Esophagus squamous epithelium (tissue), 5 donors: ENCODE results near the gene SLC9B2. TPM values are rescaled to one million over a fixed set of nuclear protein-coding genes. Genes with fewer than 3 reads are reported as not detected.
A peak's percentile ranks its signal among the peaks of the same experiment; 100 is the strongest.

Source experiments
- DNase-seq: peaks from one replicate; lab custom pipeline; 2025; lab: John Stamatoyannopoulos, UW
- H3K27ac ChIP-seq, 4 donors: fragments of 200-600 bp; sonication (generic); one replicate each; pipeline ENCODE4 v1.5.1; 2016 to 2019; ENCODE audit warnings: mild to moderate bottlenecking in 1 of 4
- H3K27me3 ChIP-seq, 4 donors: fragments of 200-600 bp; sonication (generic); 1 replicate in 3 of 4; 2 replicates in 1 of 4; pipeline versions ENCODE4 v1.5.1 to v1.6.0; 2017 to 2021; ENCODE audit warnings: antibody characterized with exemption in 1 of 4
- H3K36me3 ChIP-seq, 3 donors: fragments of 200-600 bp; sonication (generic); one replicate each; pipeline ENCODE4 v1.5.1; 2016 to 2019
- H3K4me1 ChIP-seq, 3 donors: fragments of 200-600 bp; sonication (generic); one replicate each; pipeline ENCODE4 v1.5.1; 2017 to 2019
- H3K4me3 ChIP-seq, 4 donors: fragments of 200-600 bp; sonication (generic); 1 replicate in 3 of 4; 2 replicates in 1 of 4; pipeline ENCODE4 v1.5.1; 2016 to 2019; ENCODE audit warnings: mild to moderate bottlenecking in 2 of 4, moderate library complexity in 1 of 4
- H3K9me3 ChIP-seq, 3 donors: fragments of 200-600 bp; sonication (generic); one replicate each; pipeline ENCODE4 v1.5.1; 2016 to 2019
- POLR2A ChIP-seq, 4 donors: fragments of 450-650 bp; IDR thresholded peaks; one replicate each; pipeline ENCODE4 v1.6.1; 2017; ENCODE audit warnings: antibody characterized with exemption in 4 of 4, mild to moderate bottlenecking in 4 of 4, moderate library complexity in 3 of 4
- WGBS, 2 donors: methylation state at CpG; one replicate each; pipeline ENCODE4 v1.1.5; 2018; 5-methylcytosine and 5-hydroxymethylcytosine counted together
- intact Hi-C: fragments of 100-400 bp; cut with DNase I; formaldehyde crosslinking; loops from one replicate; pipeline ENCODE4 v1.15.0; 2022
- total RNA-seq, 4 donors: library from RNA; depleted of rRNA; stranded (reverse); fragments of >200 nt; gene quantifications; one replicate each; pipeline ENCODE4 v1.1.0, GENCODE V29; 2016
- TF ChIP-seq, protein P1 (sequence below), 6 experiments: fragments of 450-650 bp in 4 of 6; fragments of 200-600 bp in 2 of 6; sonication (generic) in 2 of 6; IDR thresholded peaks; one replicate each; pipeline ENCODE4 v1.5.1; 2016 to 2019; ENCODE audit warnings: antibody characterized with exemption in 6 of 6, mild to moderate bottlenecking in 4 of 6, moderate library complexity in 4 of 6
- donor health status: DM: yes; HTN: yes; CAD: no.

SLC9B2 gene
- total RNA-seq, 4 donors from 2014 or later = 5.0 to 12.6 (median 8.9) TPM

- DNase-seq = no peak
- H3K4me1 ChIP-seq = peaks cover 0 to 17% (median 10%) of the 10 kb centered on the region in 3 donors
- WGBS, 2 donors = 73 to 100% methylated on average over 2 to 4 of the region's 4 CpGs
- H3K4me3 ChIP-seq = no peak overlapping the region
- intact Hi-C loops = loop anchor here (5.0 kb wide), 1 partner anchor 664 kb away; the partner anchor contains the start of gene SLC39A8
- H3K27ac ChIP-seq = peak overlapping the region in 3 of 4 donors; percentile 51 to 77 (median 53)
- no peak for TF ChIP-seq POLR2A (IDR thresholded peaks at IDR 0.05)
- TF ChIP-seq, protein P1, sequence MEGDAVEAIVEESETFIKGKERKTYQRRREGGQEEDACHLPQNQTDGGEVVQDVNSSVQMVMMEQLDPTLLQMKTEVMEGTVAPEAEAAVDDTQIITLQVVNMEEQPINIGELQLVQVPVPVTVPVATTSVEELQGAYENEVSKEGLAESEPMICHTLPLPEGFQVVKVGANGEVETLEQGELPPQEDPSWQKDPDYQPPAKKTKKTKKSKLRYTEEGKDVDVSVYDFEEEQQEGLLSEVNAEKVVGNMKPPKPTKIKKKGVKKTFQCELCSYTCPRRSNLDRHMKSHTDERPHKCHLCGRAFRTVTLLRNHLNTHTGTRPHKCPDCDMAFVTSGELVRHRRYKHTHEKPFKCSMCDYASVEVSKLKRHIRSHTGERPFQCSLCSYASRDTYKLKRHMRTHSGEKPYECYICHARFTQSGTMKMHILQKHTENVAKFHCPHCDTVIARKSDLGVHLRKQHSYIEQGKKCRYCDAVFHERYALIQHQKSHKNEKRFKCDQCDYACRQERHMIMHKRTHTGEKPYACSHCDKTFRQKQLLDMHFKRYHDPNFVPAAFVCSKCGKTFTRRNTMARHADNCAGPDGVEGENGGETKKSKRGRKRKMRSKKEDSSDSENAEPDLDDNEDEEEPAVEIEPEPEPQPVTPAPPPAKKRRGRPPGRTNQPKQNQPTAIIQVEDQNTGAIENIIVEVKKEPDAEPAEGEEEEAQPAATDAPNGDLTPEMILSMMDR (IDR thresholded peaks at IDR 0.05) = no peak
- H3K36me3 ChIP-seq = no peaks in the 10 kb centered on the region
- no peaks in the 10 kb centered on the region for H3K27me3 ChIP-seq
- no peaks in the 10 kb centered on the region for H3K9me3 ChIP-seq
These were observed 65.1 kb downstream of the SLC9B2 start for GRCh38 chr4:103011378-103012025.

GRCh38 chr4:103010804-103011203 is 65.8 kb downstream of the SLC9B2 start:
- 88 to 100% methylated on average over 1 of the region's 1 CpG for WGBS, 2 donors
- Histone ChIP-seq H3K4me3 (no peak overlapping the region), H3K36me3 (no peaks in the 10 kb centered on the region), H3K27ac (peak overlapping the region in 1 of 4 donors; percentile 51), H3K9me3 (no peaks in the 10 kb centered on the region), H3K4me1 (peaks cover 0 to 17% (median 10%) of the 10 kb centered on the region in 3 donors), H3K27me3 (no peaks in the 10 kb centered on the region)
- no peak for DNase-seq
- no peak for TF ChIP-seq POLR2A (IDR thresholded peaks at IDR 0.05)
- TF ChIP-seq, protein P1 (IDR thresholded peaks at IDR 0.05) = no peak
- intact Hi-C loops = loop anchor here (5.0 kb wide), 1 partner anchor 664 kb away; the partner anchor contains the start of gene SLC39A8

- no peak for DNase-seq
- WGBS, 2 donors = 73 to 75% methylated on average over 15 of the region's 15 CpGs
- no peak overlapping the region for H3K27ac ChIP-seq
- peaks cover 0 to 17% (median 10%) of the 10 kb centered on the region in 3 donors for H3K4me1 ChIP-seq
- no peaks in the 10 kb centered on the region for H3K9me3 ChIP-seq
- H3K36me3 ChIP-seq = no peaks in the 10 kb centered on the region
- H3K4me3 ChIP-seq = no peak overlapping the region
- TF ChIP-seq POLR2A (IDR thresholded peaks at IDR 0.05) = no peak
- TF ChIP-seq, protein P1 (IDR thresholded peaks at IDR 0.05) = peak; percentile 30 to 74 (median 58)
- H3K27me3 ChIP-seq = no peaks in the 10 kb centered on the region
- intact Hi-C loops = loop anchor here (5.0 to 10.0 kb wide), 2 partner anchors 392 to 564 kb away; no protein-coding TSS in a partner anchor
These were observed 67.5 kb downstream of the SLC9B2 start for GRCh38 chr4:103008875-103009729.

DNA sequence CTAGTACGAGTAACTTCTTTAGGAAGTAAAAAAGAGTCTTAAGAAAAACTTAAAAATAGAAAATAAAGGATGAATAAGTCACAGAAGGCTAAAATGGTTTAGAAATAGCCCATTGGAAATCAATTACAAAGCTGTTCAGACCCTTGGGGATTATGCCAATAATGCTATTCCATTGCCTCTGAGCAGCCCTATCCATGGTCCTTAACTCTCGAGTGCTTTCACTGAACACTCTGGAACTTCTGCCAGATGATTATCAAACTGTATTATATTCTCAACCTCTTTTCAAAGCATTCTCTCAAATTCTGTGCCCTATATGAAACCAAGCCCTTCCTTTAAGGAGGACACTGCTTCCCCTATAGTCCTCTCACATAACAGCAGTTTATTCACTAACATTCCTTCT is 74.0 kb downstream of the SLC9B2 start:
- Histone ChIP-seq H3K9me3 (no peaks in the 10 kb centered on the region), H3K4me1 (no peaks in the 10 kb centered on the region), H3K27ac (no peak overlapping the region), H3K27me3 (no peaks in the 10 kb centered on the region), H3K4me3 (no peak overlapping the region), H3K36me3 (no peaks in the 10 kb centered on the region)
- 64 to 66% methylated on average over 2 of the region's 2 CpGs for WGBS, 2 donors
- no peak for TF ChIP-seq POLR2A (IDR thresholded peaks at IDR 0.05)
- TF ChIP-seq, protein P1 (IDR thresholded peaks at IDR 0.05) = no peak
- DNase-seq = no peak
- intact Hi-C loops = loop anchor here (10.0 kb wide), 1 partner anchor 558 kb away; no protein-coding TSS in a partner anchor
